Midbrain (tissue), 1 donor: ENCODE results near the gene KAZN.
"Not testable (repeated sequence)": the region's sequence is repeated elsewhere in the genome, so short reads cannot be mapped to it uniquely, and the experiment has no call there.

Experiments
- DNase-seq: peaks from one replicate; lab custom pipeline; 2025; lab: John Stamatoyannopoulos, UW

KAZN gene

GRCh38 chr1:14598498-14599182 lies at the start of gene KAZN:
Gene KAZN (plus strand): TSS chr1:14598685.
- DNase-seq: peak; percentile 19

GRCh38 chr1:14549897-14550620 lies 48.4 kb upstream of the KAZN start:
- DNase-seq: no peak

- no peak for DNase-seq
Measured at GRCh38 chr1:14551386-14551785, 47.1 kb upstream of the KAZN start.

DNA sequence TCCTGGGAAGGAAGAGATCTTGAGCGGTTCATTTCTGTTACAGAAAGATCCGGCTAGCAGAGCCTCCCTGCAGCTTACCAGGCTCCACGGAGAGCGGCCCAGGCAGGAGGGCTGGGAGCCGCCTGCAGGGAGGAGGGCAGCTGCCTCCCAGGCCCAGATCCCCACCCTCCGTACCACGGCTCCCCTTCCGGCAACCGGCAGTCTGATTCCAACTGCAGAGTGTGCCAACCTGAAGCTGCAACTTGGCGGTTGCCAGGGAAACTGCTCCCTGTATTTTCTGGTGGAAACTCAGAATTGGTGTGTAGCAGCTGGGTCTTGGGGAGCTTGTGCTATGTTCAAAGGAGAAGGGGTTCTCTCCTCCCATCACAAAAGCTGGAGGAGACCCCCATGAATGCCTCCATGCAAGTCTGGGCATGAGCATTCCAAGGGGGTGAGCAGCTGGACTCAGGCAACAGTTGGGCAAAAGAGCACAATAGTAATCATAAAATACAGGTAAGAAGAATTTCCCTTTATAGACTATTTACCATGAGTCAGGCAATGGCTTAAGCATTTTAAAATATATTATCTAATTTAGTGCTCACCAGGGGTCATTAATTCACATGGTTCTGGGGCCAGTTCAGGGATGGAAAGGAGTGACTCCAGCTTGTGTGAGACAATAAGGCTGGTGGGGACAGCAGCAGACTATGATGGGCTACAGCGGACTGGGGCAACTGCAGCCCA lies 46.1 kb upstream of the KAZN start:
- no peak for DNase-seq

DNA sequence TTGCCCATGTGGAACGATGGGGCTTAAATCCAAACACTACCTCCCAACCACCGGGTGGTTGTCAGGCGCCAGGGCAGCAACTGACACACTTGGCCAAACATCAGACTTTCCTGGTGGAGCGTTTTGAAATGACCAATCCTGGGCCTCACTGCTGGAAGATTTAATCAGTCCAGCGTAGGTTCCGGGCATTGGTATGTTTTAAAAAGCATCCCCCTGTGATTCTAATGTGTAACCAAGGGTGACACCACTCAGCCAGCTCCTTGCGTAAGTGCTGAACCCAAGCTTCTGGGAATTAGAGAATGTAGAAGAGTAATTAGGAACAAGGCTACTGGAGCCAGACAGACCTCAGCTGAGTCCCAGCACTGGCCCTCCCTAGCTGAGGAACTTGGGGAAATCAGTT lies 44.8 kb upstream of the KAZN start:
- DNase-seq: no peak

- DNase-seq: no peak
Measured at GRCh38 chr1:14555091-14555490, 43.4 kb upstream of the KAZN start.

DNA sequence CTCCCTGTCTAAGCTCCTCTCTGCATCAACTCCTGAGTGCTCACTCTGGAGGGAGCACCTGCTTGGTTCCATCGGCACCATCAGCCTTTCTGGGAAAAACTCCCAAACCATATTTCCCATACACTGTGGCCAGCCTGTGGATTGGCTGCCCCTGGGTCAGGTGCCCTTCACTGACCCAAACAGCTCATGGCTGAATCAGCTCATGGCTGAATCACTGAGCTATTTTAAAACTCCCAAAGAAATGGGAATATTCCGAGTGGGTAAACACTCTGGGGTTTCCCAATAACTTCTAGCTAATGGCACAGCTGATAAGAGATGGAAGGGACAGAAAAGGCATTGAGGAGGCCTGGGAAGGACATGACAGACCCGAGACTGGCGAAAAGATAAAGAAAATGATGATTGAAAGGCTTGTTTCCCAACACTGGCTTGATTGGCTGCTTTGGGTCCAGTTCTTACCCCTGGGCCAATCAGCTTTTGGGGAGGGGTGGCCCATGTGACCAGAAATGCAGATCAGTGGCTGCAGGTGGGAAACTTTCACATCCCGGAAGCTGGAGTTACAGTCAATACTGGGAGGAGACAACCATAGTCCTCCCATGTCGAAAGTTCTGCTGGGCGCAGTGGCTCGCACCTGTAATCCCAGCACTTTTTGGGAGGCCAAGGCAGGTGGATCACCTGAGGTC lies 37.3 kb upstream of the KAZN start:
- DNase-seq: no peak

GRCh38 chr1:14565090-14565489 lies 33.4 kb upstream of the KAZN start:
- DNase-seq: no peak

- DNase-seq: no peak
Measured at GRCh38 chr1:14567056-14567455, 31.4 kb upstream of the KAZN start.

DNA sequence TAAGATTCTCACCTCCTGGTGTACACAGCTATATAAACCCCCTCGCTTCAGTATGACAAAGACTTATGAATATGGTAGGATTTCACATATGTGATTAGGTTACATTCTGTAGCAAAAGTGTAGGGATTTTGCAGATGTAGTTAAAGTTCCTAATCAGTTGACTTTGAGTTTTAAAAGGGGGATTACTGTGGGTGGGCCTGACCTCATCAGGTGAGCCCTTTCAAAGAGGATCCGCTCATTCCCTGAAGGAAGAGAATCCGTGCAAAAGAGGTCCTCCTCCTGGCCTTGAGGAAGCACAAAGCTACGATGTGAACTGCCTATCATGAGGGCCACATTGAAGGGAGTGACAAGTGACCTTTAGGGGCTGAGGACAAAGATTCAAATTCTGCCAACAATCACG lies 30.6 kb upstream of the KAZN start:
- no peak for DNase-seq

- no peak for DNase-seq
Measured at GRCh38 chr1:14568716-14569355, 29.6 kb upstream of the KAZN start.

DNA sequence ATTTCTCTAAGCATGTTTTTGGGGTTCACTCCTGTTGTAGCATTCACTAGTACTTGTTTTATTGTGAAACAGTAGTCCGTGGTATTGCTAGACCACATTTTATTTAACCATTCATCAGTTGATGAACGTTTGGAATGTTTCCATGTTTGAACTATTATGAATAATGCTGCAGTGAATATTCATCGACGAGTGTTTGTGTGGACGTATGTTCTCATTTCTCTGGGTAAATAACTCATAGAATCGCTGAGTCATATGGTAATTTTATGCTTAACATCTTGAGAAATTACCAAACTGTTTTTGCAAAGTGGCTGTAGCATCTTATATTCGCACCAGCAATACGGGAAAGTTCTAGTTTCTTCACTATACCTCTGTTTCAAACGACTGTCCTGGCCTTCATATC lies 28.0 kb upstream of the KAZN start:
- no peak for DNase-seq

DNA sequence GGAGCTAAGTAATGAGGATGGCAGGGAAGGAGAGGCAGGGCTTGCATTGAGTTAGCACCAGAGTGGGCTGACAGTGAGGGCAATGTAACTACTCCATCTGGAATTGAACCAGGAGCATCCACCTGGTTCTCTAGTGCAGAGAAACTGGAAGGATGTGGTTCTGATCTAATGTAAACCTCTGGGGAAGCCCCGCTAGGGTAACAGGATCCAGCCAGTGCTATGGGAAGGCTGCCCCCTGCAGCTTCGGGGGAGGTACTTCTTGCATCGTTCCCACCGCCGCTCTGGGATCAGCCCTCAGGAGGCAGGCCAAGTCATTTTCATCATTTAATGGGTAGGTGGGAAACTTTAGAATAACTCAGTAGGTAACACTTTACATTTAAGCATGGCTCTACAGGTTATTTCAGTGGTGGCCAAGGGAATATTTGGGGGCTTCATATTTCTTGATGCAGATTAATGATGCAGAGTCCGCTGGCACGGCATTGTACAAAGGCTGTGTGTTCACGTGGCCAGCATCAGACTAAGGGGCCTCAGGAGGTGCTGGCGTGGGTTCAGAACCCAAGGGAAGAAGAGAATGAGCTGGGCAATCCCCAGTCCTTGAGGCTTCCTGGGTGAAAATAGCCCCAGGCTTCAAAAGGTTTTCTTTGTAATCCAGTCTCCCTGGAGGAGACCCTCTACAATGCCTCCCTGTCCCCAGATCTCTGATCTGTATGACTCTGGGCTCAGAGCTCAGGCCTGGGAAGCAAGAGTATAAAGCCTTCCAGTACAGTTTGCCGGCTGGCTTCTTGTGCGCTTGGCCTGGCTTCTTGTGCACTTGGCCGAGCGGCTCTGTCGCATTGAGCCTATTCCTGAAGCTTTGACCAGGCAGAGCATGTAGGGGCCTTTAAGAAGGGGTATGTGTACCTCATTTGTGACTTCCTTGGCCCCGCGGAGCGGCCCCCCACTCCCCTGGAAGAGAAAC lies 26.4 kb upstream of the KAZN start:
- DNase-seq: peak; percentile 14

GRCh38 chr1:14572861-14573260 lies 25.6 kb upstream of the KAZN start:
- no peak for DNase-seq

- no peak for DNase-seq
Measured at GRCh38 chr1:14576155-14576554, 22.3 kb upstream of the KAZN start.

- DNase-seq: no peak
Measured at GRCh38 chr1:14577261-14577660, 21.2 kb upstream of the KAZN start.

- DNase-seq: no peak
Measured at GRCh38 chr1:14578156-14578555, 20.3 kb upstream of the KAZN start.

- DNase-seq: not testable (repeated sequence)
Measured at GRCh38 chr1:14580295-14580694, 18.2 kb upstream of the KAZN start.

DNA sequence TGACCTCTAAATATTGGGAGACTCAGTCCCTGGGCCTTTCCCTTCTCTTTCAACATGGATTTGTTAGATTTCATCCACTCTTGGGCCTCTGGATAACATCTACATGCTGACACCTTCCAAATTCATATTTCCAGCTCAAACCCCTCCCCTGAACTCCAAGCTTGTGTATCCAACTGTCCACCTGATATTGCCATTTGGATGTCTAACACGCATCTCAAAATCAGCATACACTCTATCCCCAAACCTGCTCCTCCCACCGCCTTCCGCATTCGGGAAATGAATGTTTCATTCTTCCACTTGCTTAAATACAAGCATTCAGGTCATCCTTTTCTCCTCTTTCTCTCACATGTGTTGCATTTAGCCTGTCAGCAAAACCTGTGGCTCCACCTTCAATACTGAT lies 17.5 kb upstream of the KAZN start:
- DNase-seq: no peak

DNA sequence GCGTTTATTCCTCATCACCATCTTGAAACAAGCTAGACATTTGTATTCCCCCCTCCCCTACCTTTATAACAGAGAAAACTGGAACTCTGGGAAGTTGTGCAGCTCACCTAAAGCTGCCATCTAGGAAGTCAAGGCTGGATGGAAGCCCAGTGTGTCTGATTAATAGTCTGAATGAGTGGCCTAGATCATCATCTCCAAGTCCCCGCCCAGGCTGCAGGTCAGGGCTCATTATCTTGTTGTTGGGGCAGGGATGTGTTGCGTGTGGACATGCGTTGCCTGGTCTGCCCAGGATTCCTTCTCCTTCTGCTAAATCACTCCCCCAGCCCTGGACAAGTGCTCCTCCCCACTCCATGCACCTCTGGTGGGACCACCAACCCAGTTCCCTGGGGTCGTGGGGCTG lies 14.7 kb upstream of the KAZN start:
- DNase-seq: no peak

- DNase-seq: no peak
Measured at GRCh38 chr1:14585728-14586127, 12.8 kb upstream of the KAZN start.
